Panc1 (cell line): ENCODE results near the gene SYCP2L. TPM values are rescaled to one million over a fixed set of nuclear protein-coding genes. Genes with fewer than 3 reads are reported as not detected.

Experiments used
- ATAC-seq: fragments of 200-7000 bp; cut with Tn5 transposase; 2 replicates; pipeline ENCODE4 v1.9.1; 2020; ENCODE audit warnings: mild to moderate bottlenecking, moderate library complexity
- BruUV-seq: library from RNA; stranded (reverse); fragments of 400-500 nt; replicated peaks from 2 replicates; lab custom pipeline; 2021; lab: Mats Ljungman, UMichigan
- CTCF ChIA-PET: fragments of 300-600 bp; sonication (Branson Sonifier 250); formaldehyde crosslinking; loops from one replicate; lab custom pipeline; 2022; ENCODE audit warnings: antibody characterized with exemption; lab: Charles Lee
- POLR2A ChIA-PET: fragments of 300-600 bp; sonication (Branson Sonifier 250); formaldehyde crosslinking; loops from one replicate; lab custom pipeline; 2022; ENCODE audit warnings: antibody characterized with exemption; lab: Charles Lee
- DNase-seq: peaks from one replicate; pipeline ENCODE4 v3.0.0-alpha.2; 2010; ENCODE audit warnings: low read depth, low spot score
- H3K27ac ChIP-seq: 2 replicates; pipeline ENCODE4 v1.5.1; 2011; ENCODE audit warnings: mild to moderate bottlenecking, low read length, inconsistent platforms
- H3K27me3 ChIP-seq: fragments of 200-500 bp; sonication (Bioruptor generic); 2 replicates; pipeline ENCODE4 v1.6.0; 2014; ENCODE audit warnings: low read length, inconsistent platforms; ENCODE audit not compliant: control insufficient read depth, insufficient read depth
- H3K36me3 ChIP-seq: fragments of 200-500 bp; sonication (Bioruptor generic); 2 replicates; pipeline ENCODE4 v1.5.1; 2014; ENCODE audit warnings: inconsistent platforms, mild to moderate bottlenecking, low read length, moderate library complexity; ENCODE audit not compliant: control insufficient read depth, insufficient read depth
- H3K4me1 ChIP-seq: 2 replicates; pipeline ENCODE4 v1.5.1; 2011; ENCODE audit warnings: inconsistent platforms, mild to moderate bottlenecking, low read length, moderate library complexity; ENCODE audit not compliant: control insufficient read depth, insufficient read depth
- H3K4me3 ChIP-seq, 2 experiments: 2 replicates each; pipeline ENCODE4 v1.5.1; 2011 to 2012; ENCODE audit warnings: low read depth in 2 of 2, low read length in 2 of 2, mild to moderate bottlenecking in 2 of 2, inconsistent platforms in 1 of 2, moderate library complexity in 1 of 2
- H3K9me3 ChIP-seq: fragments of 200-500 bp; sonication (Bioruptor generic); 2 replicates; pipeline ENCODE4 v1.5.1; 2014; ENCODE audit warnings: low read depth, mild to moderate bottlenecking, inconsistent platforms, low read length, moderate library complexity; ENCODE audit not compliant: control insufficient read depth, insufficient read depth
- CTCF ChIP-seq: fragments of 450-650 bp; IDR thresholded peaks from 2 replicates; pipeline ENCODE4 v1.5.1; 2017; ENCODE audit warnings: mild to moderate bottlenecking
- POLR2AphosphoS5 ChIP-seq: IDR thresholded peaks from 2 replicates; pipeline ENCODE4 v1.6.1; 2012; ENCODE audit warnings: mild to moderate bottlenecking, low read depth, low read length, moderate library complexity
- REST ChIP-seq, 2 experiments: IDR thresholded peaks; 2 replicates each; pipeline ENCODE4 v1.6.1; 2011 to 2012; ENCODE audit warnings: low read depth in 2 of 2, control low read depth in 1 of 2, low read length in 1 of 2, mild to moderate bottlenecking in 1 of 2, moderate library complexity in 1 of 2; ENCODE audit not compliant: insufficient read depth in 1 of 2
- SIN3A ChIP-seq: IDR thresholded peaks from 2 replicates; pipeline ENCODE4 v1.6.1; 2012; ENCODE audit warnings: low read depth, mild to moderate bottlenecking, low read length, moderate library complexity, borderline replicate concordance; ENCODE audit not compliant: insufficient read depth
- TCF7L2 ChIP-seq: IDR thresholded peaks from 2 replicates; pipeline ENCODE4 v1.6.1; 2011; ENCODE audit warnings: mild to moderate bottlenecking, low read depth, low read length, inconsistent platforms
- in situ Hi-C: cut with HindIII; loops from 2 replicates; pipeline ENCODE4 v1.10.0; 2016; ENCODE audit warnings: low sequenced_read_pairs, low pct_unique_long_range_greater_than_20kb
- intact Hi-C: fragments of 100-400 bp; cut with micrococcal nuclease; formaldehyde crosslinking; loops from one replicate; pipeline ENCODE4 v1.10.0; 2022; ENCODE audit not compliant: unreplicated experiment
- total RNA-seq: library from RNA; stranded (reverse); gene quantifications from one replicate; pipeline ENCODE4 v1.2.1, GENCODE V29; 2021; ENCODE audit not compliant: unreplicated experiment

SYCP2L gene
- total RNA-seq, 1 experiment from 2014 or later, result 2.4 TPM

GRCh38 chr6:10968776-10969175 is 81.9 kb downstream of the SYCP2L start:
- Histone ChIP-seq H3K36me3 (no peaks in the 10 kb centered on the region), H3K4me3 (no peak overlapping the region), H3K27ac (no peak overlapping the region), H3K9me3 (no peaks in the 10 kb centered on the region; the same call in 1 of the 2 replicates), H3K27me3 (no peaks in the 10 kb centered on the region), H3K4me1 (no peaks in the 10 kb centered on the region)
- no TSS peak for BruUV-seq
- in situ Hi-C loops, result no loop called here
- no peak for ATAC-seq
- CTCF ChIA-PET, result no interaction called here
- no peak for DNase-seq
- POLR2A ChIA-PET, result no interaction called here
- TF ChIP-seq POLR2AphosphoS5, result no peak
- no peak for TF ChIP-seq REST (IDR thresholded peaks at IDR 0.05; ENCODE audit: insufficient read depth in 1 of 2, low read depth in 2 of 2, low read length in 1 of 2)
- no peak for TF ChIP-seq SIN3A
- TF ChIP-seq TCF7L2, result no peak
- no peak for TF ChIP-seq CTCF
- intact Hi-C loops, result no loop called here

- Histone ChIP-seq H3K4me1 (no peaks in the 10 kb centered on the region), H3K27me3 (no peaks in the 10 kb centered on the region), H3K4me3 (no peak overlapping the region), H3K36me3 (no peaks in the 10 kb centered on the region), H3K27ac (no peak overlapping the region), H3K9me3 (no peaks in the 10 kb centered on the region; the same call in 1 of the 2 replicates)
- CTCF ChIA-PET, result no interaction called here
- BruUV-seq, result no TSS peak
- no peak for TF ChIP-seq REST (IDR thresholded peaks at IDR 0.05; ENCODE audit: insufficient read depth in 1 of 2, low read depth in 2 of 2, low read length in 1 of 2)
- TF ChIP-seq POLR2AphosphoS5, result no peak
- no peak for TF ChIP-seq CTCF
- no peak for TF ChIP-seq TCF7L2
- TF ChIP-seq SIN3A, result no peak
- intact Hi-C loops, result no loop called here
- no peak for DNase-seq
- ATAC-seq, result no peak
- POLR2A ChIA-PET, result no interaction called here
- in situ Hi-C loops, result no loop called here
Observed at GRCh38 chr6:10970731-10971130, 83.9 kb downstream of the SYCP2L start.
